ENCODE results near the gene CDH4. TPM values are rescaled to one million over a fixed set of nuclear protein-coding genes. Genes with fewer than 3 reads are reported as not detected.

CDH4 gene
- total RNA-seq, 3 donors from 2014 or later (not counting 1 experiment from before 2014, with no cell fraction given): 0.18 TPM; not detected in 2

DNA sequence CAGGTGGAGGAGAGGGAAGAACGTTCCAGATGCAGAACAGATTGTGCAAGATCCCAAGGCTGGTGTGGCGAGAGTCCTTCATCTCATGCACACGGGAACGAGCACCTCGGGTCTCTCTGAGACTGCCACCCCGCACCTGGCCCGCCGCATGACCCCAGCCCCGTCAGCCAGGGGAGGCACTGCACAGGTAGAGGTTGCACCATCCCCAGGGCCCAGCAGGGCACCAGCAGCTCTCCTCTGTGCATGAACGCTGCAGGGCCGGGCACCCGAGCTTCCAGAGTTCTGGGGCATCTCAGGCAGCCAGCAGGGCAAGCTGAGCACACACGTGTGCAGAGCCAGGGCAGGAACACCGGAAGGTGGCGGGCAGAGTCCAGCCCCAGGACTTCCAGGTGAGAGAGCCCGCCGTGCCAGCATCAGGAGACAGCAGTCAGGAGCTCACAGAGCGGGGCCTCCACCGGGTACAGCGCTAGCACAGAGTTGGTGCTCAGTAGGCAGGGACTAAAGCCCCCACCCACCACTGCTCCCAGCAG, 620.4 kb downstream of the CDH4 start:
- Mint-ChIP-seq H3K27ac (no peak overlapping the region), H3K4me3 (no peak overlapping the region), H3K27me3 (ENCODE audit: low read depth in 2 of 2) (peaks cover 0 to 2% of the 10 kb centered on the region in 2 donors), H3K36me3 (no peaks in the 10 kb centered on the region), H3K9me3 (no peaks in the 10 kb centered on the region), H3K4me1 (no peaks in the 10 kb centered on the region)
- intact Hi-C loops (cut with micrococcal nuclease): no loop called here
- H3K4me3 ChIP-seq (ENCODE audit: low read length): no peak overlapping the region
- H3K36me3 ChIP-seq (ENCODE audit: control insufficient read depth, insufficient read depth, low read length): no peaks in the 10 kb centered on the region
- H3K27ac ChIP-seq (ENCODE audit: low read length): no peak overlapping the region
- no peaks in the 10 kb centered on the region for H3K4me1 ChIP-seq (ENCODE audit: control insufficient read depth, insufficient read depth, low read length)
- TF ChIP-seq, protein P1, sequence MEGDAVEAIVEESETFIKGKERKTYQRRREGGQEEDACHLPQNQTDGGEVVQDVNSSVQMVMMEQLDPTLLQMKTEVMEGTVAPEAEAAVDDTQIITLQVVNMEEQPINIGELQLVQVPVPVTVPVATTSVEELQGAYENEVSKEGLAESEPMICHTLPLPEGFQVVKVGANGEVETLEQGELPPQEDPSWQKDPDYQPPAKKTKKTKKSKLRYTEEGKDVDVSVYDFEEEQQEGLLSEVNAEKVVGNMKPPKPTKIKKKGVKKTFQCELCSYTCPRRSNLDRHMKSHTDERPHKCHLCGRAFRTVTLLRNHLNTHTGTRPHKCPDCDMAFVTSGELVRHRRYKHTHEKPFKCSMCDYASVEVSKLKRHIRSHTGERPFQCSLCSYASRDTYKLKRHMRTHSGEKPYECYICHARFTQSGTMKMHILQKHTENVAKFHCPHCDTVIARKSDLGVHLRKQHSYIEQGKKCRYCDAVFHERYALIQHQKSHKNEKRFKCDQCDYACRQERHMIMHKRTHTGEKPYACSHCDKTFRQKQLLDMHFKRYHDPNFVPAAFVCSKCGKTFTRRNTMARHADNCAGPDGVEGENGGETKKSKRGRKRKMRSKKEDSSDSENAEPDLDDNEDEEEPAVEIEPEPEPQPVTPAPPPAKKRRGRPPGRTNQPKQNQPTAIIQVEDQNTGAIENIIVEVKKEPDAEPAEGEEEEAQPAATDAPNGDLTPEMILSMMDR (IDR thresholded peaks at IDR 0.05): no peak
- H3K27me3 ChIP-seq (ENCODE audit: control insufficient read depth, insufficient read depth, low read length): no peaks in the 10 kb centered on the region
- DNase-seq: no peak
- no peak for ATAC-seq
- 91% methylated on average over 20 of the region's 20 CpGs for WGBS (ENCODE audit: insufficient coverage)
- H3K9me3 ChIP-seq (ENCODE audit: control insufficient read depth, insufficient read depth, low read length): peaks cover 3% of the 10 kb centered on the region

DNA sequence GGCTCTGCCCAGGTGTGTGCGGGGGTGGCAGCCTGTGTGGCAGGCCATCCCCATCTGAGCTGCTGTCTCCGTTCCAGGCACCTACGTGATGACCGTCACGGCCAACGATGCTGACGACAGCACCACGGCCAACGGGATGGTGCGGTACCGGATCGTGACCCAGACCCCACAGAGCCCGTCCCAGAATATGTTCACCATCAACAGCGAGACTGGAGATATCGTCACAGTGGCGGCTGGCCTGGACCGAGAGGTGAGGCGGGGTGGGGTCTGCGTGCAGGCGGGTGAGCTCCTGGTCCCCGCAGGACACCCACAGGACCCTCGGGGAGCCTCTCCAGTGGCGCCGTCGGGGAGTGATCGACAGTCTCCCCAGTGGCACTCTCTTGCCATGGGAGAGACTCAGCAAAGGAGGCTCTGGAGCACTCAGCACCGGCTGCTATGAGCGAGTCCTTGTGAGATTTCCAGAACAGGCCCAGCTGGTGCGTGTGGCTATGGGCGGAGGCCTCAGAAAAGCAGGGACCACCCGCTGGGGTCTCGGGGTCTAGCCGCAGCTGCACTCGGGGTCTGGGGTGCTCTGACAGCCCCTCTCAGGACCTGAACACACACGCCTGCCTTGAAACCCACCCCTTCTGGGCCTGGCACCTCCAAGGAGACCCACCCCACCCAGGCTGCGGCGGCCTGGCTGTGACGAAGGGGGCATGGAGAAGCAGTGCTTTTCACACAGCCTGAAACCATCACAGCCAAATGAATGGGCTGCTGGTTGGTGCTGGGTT, 621.8 kb downstream of the CDH4 start:
- H3K27me3 ChIP-seq (ENCODE audit: control insufficient read depth, insufficient read depth, low read length): no peaks in the 10 kb centered on the region
- Mint-ChIP-seq H3K4me3 (no peak overlapping the region), H3K9me3 (no peaks in the 10 kb centered on the region), H3K27ac (no peak overlapping the region), H3K36me3 (no peaks in the 10 kb centered on the region), H3K27me3 (ENCODE audit: low read depth in 2 of 2) (peaks cover 0 to 2% of the 10 kb centered on the region in 2 donors), H3K4me1 (no peaks in the 10 kb centered on the region)
- 94% methylated on average over 38 of the region's 38 CpGs for WGBS (ENCODE audit: insufficient coverage)
- intact Hi-C loops (cut with micrococcal nuclease): no loop called here
- no peak for DNase-seq
- H3K9me3 ChIP-seq (ENCODE audit: control insufficient read depth, insufficient read depth, low read length): peaks cover 3% of the 10 kb centered on the region
- TF ChIP-seq, protein P1 (IDR thresholded peaks at IDR 0.05): no peak
- ATAC-seq: no peak
- no peaks in the 10 kb centered on the region for H3K4me1 ChIP-seq (ENCODE audit: control insufficient read depth, insufficient read depth, low read length)
- H3K36me3 ChIP-seq (ENCODE audit: control insufficient read depth, insufficient read depth, low read length): no peaks in the 10 kb centered on the region
- H3K27ac ChIP-seq (ENCODE audit: low read length): no peak overlapping the region
- H3K4me3 ChIP-seq (ENCODE audit: low read length): no peak overlapping the region

- ATAC-seq: no peak
- Histone ChIP-seq H3K4me1 (ENCODE audit: control insufficient read depth, insufficient read depth, low read length) (no peaks in the 10 kb centered on the region), H3K36me3 (ENCODE audit: control insufficient read depth, insufficient read depth, low read length) (no peaks in the 10 kb centered on the region), H3K27me3 (ENCODE audit: control insufficient read depth, insufficient read depth, low read length) (no peaks in the 10 kb centered on the region), H3K4me3 (ENCODE audit: low read length) (no peak overlapping the region), H3K27ac (ENCODE audit: low read length) (no peak overlapping the region), H3K9me3 (ENCODE audit: control insufficient read depth, insufficient read depth, low read length) (peaks cover 3% of the 10 kb centered on the region)
- TF ChIP-seq, protein P1 (IDR thresholded peaks at IDR 0.05): no peak
- DNase-seq: no peak
- intact Hi-C loops (cut with micrococcal nuclease): no loop called here
- Mint-ChIP-seq H3K27ac (no peak overlapping the region), H3K36me3 (no peaks in the 10 kb centered on the region), H3K27me3 (ENCODE audit: low read depth in 2 of 2) (peaks cover 0 to 2% of the 10 kb centered on the region in 2 donors), H3K4me3 (no peak overlapping the region), H3K9me3 (no peaks in the 10 kb centered on the region), H3K4me1 (no peaks in the 10 kb centered on the region)
- WGBS (ENCODE audit: insufficient coverage): 82% methylated on average over 27 of the region's 27 CpGs
These were observed 622.5 kb downstream of the CDH4 start for GRCh38 chr20:61874421-61875068.
